WTC11 (cell line): ENCODE data around the gene PPP1R10. TPM values are rescaled to one million over a fixed set of nuclear protein-coding genes. Genes with fewer than 3 reads are reported as not detected.

Experiments used
- ATAC-seq: fragments of 200-7000 bp; cut with Tn5 transposase; 2 replicates; pipeline ENCODE4 v1.10.0; 2021; ENCODE audit warnings: mild to moderate bottlenecking, moderate library complexity
- CTCF ChIA-PET: fragments of 300-600 bp; sonication (Branson Sonifier 250); formaldehyde crosslinking; loops from one replicate; lab custom pipeline; 2021; ENCODE audit warnings: antibody characterized with exemption; lab: Charles Lee
- POLR2A ChIA-PET: fragments of 350-600 bp; sonication (Branson Sonifier 250); formaldehyde crosslinking; loops from one replicate; lab custom pipeline; 2021; ENCODE audit warnings: antibody characterized with exemption; lab: Charles Lee
- DNase-seq: peaks from one replicate; pipeline ENCODE4 v3.0.0; 2021; ENCODE audit warnings: low spot score
- H3K27ac Mint-ChIP-seq: 2 replicates; pipeline ENCODE4 v1.8.0; 2021; ENCODE audit warnings: mixed read lengths
- H3K27me3 Mint-ChIP-seq: 2 replicates; pipeline ENCODE4 v1.8.0; 2021; ENCODE audit warnings: low read depth, mild to moderate bottlenecking, moderate library complexity, mixed read lengths
- H3K36me3 Mint-ChIP-seq: 2 replicates; pipeline ENCODE4 v1.8.0; 2021; ENCODE audit warnings: mixed read lengths
- H3K4me1 Mint-ChIP-seq: 2 replicates; pipeline ENCODE4 v1.8.0; 2022; ENCODE audit warnings: mixed read lengths
- H3K4me3 Mint-ChIP-seq: 2 replicates; pipeline ENCODE4 v1.8.0; 2021; ENCODE audit warnings: mild to moderate bottlenecking, moderate library complexity, mixed read lengths
- H3K9me3 Mint-ChIP-seq: 2 replicates; pipeline ENCODE4 v1.8.0; 2021; ENCODE audit warnings: mixed read lengths
- AFF4 ChIP-seq: sonication (generic); formaldehyde crosslinking; IDR thresholded peaks from 2 replicates; pipeline ENCODE4 v1.8.1; 2023; ENCODE audit warnings: mild to moderate bottlenecking, missing genetic modification reagents, borderline replicate concordance
- ATF6 ChIP-seq: sonication (generic); formaldehyde crosslinking; IDR thresholded peaks from 2 replicates; pipeline ENCODE4 v1.8.1; 2023; ENCODE audit warnings: mild to moderate bottlenecking, missing genetic modification reagents
- CREM ChIP-seq: sonication (generic); formaldehyde crosslinking; IDR thresholded peaks from 2 replicates; pipeline ENCODE4 v1.8.1; 2022; ENCODE audit warnings: mild to moderate bottlenecking, missing genetic modification reagents, moderate library complexity
- EMX1 ChIP-seq: fragments of 250-450 bp; sonication (Bioruptor Pico); IDR thresholded peaks from 2 replicates; pipeline ENCODE4 v1.8.0; 2021; ENCODE audit warnings: mild to moderate bottlenecking
- GABPB1 ChIP-seq: sonication (generic); formaldehyde crosslinking; IDR thresholded peaks from 2 replicates; pipeline ENCODE4 v1.8.1; 2023; ENCODE audit warnings: mild to moderate bottlenecking, missing genetic modification reagents
- GRHL2 ChIP-seq: fragments of 250-450 bp; sonication (Bioruptor Pico); IDR thresholded peaks from 2 replicates; pipeline ENCODE4 v1.8.0; 2022; ENCODE audit warnings: mild to moderate bottlenecking, moderate library complexity; ENCODE audit not compliant: insufficient replicate concordance, severe bottlenecking
- HMGXB4 ChIP-seq: sonication (generic); formaldehyde crosslinking; IDR thresholded peaks from 2 replicates; pipeline ENCODE4 v1.8.1; 2023; ENCODE audit warnings: mild to moderate bottlenecking, moderate library complexity, missing genetic modification reagents
- IRF1 ChIP-seq: sonication (generic); formaldehyde crosslinking; IDR thresholded peaks from 2 replicates; pipeline ENCODE4 v1.8.0; 2023; ENCODE audit warnings: missing genetic modification reagents
- MLX ChIP-seq: sonication (generic); formaldehyde crosslinking; IDR thresholded peaks from 2 replicates; pipeline ENCODE4 v1.8.1; 2023; ENCODE audit warnings: mild to moderate bottlenecking, missing genetic modification reagents, moderate library complexity
- TCF7 ChIP-seq: sonication (generic); formaldehyde crosslinking; IDR thresholded peaks from 2 replicates; pipeline ENCODE4 v1.8.0; 2022; ENCODE audit warnings: mild to moderate bottlenecking, low read depth, missing genetic modification reagents, moderate library complexity
- USF1 ChIP-seq: sonication (generic); formaldehyde crosslinking; IDR thresholded peaks from 2 replicates; pipeline ENCODE4 v1.8.0; 2022; ENCODE audit warnings: mild to moderate bottlenecking, missing genetic modification reagents
- ZBTB21 ChIP-seq: sonication (generic); formaldehyde crosslinking; IDR thresholded peaks from 2 replicates; pipeline ENCODE4 v1.8.1; 2023; ENCODE audit warnings: mild to moderate bottlenecking, missing genetic modification reagents, borderline replicate concordance
- ZBTB43 ChIP-seq: sonication (generic); formaldehyde crosslinking; IDR thresholded peaks from 2 replicates; pipeline ENCODE4 v1.8.1; 2023; ENCODE audit warnings: mild to moderate bottlenecking, missing genetic modification reagents
- ZMAT4 ChIP-seq: fragments of 250-450 bp; sonication (Bioruptor Pico); IDR thresholded peaks from 2 replicates; pipeline ENCODE4 v1.9.0; 2021; ENCODE audit warnings: mild to moderate bottlenecking
- ZNF121 ChIP-seq: sonication (generic); formaldehyde crosslinking; IDR thresholded peaks from 2 replicates; pipeline ENCODE4 v1.8.0; 2023; ENCODE audit warnings: missing genetic modification reagents
- ZNF138 ChIP-seq: sonication (generic); formaldehyde crosslinking; conservative IDR thresholded peaks from 2 replicates; pipeline ENCODE4 v1.8.1; 2022; ENCODE audit warnings: mild to moderate bottlenecking, moderate library complexity, missing genetic modification reagents
- ZNF396 ChIP-seq: fragments of 250-450 bp; sonication (Bioruptor Pico); IDR thresholded peaks from 2 replicates; pipeline ENCODE4 v1.8.0; 2021; ENCODE audit warnings: mild to moderate bottlenecking, moderate library complexity, borderline replicate concordance
- ZNF423 ChIP-seq: fragments of 250-450 bp; sonication (Bioruptor Pico); IDR thresholded peaks from 2 replicates; pipeline ENCODE4 v2.1.2; 2022; ENCODE audit warnings: mild to moderate bottlenecking, moderate library complexity
- ZNF512 ChIP-seq: sonication (generic); formaldehyde crosslinking; IDR thresholded peaks from 2 replicates; pipeline ENCODE4 v1.8.1; 2022; ENCODE audit warnings: missing genetic modification reagents, borderline replicate concordance
- ZSCAN18 ChIP-seq: fragments of 250-450 bp; sonication (Bioruptor Pico); IDR thresholded peaks from 2 replicates; pipeline ENCODE4 v2.1.2; 2022; ENCODE audit warnings: mild to moderate bottlenecking, moderate library complexity
- total RNA-seq: library from RNA; stranded (reverse); gene quantifications from 3 replicates; pipeline ENCODE4 v1.2.3, GENCODE V29; 2021

PPP1R10 gene
- total RNA-seq, 1 experiment from 2014 or later: 83.1 TPM

GRCh38 chr6:30601436-30601814 lies 15.6 kb downstream of the PPP1R10 start:
- H3K4me1 Mint-ChIP-seq: no peaks in the 10 kb centered on the region
- no peak for TF ChIP-seq IRF1 (CRISPR knock-in tag)
- no peak for TF ChIP-seq MLX (CRISPR knock-in tag)
- no peak for TF ChIP-seq GRHL2
- no peak for TF ChIP-seq AFF4 (CRISPR knock-in tag)
- TF ChIP-seq ZNF423 (CRISPR knock-in tag): no peak
- TF ChIP-seq CREM (CRISPR knock-in tag): no peak
- TF ChIP-seq ZNF396: no peak
- no peak for TF ChIP-seq TCF7 (CRISPR knock-in tag)
- no peak for TF ChIP-seq ATF6
- no peak for TF ChIP-seq ZNF121 (CRISPR knock-in tag)
- no peak for TF ChIP-seq ZBTB43 (CRISPR knock-in tag)
- no peak for TF ChIP-seq ZNF138 (CRISPR knock-in tag)
- TF ChIP-seq ZMAT4 (CRISPR knock-in tag): no peak
- TF ChIP-seq USF1 (CRISPR knock-in tag): no peak
- no peak for TF ChIP-seq ZNF512 (CRISPR knock-in tag)
- TF ChIP-seq ZBTB21 (CRISPR knock-in tag): no peak
- no peak for TF ChIP-seq EMX1
- no peak for TF ChIP-seq HMGXB4 (CRISPR knock-in tag)
- no peak for TF ChIP-seq ZSCAN18
- no peak for TF ChIP-seq GABPB1 (CRISPR knock-in tag)
- TF ChIP-seq, all 79 proteins: peak for 0
- DNase-seq (no peak), ATAC-seq (no peak)
- H3K4me3 Mint-ChIP-seq: no peak overlapping the region
- no peaks in the 10 kb centered on the region for H3K27me3 Mint-ChIP-seq
- POLR2A ChIA-PET: interaction anchor here (1.3 to 1.8 kb wide), 2 partner anchors 11 to 13 kb away, joined by 6 to 7 read pairs; no protein-coding TSS in a partner anchor
- no peaks in the 10 kb centered on the region for H3K9me3 Mint-ChIP-seq
- no peak overlapping the region for H3K27ac Mint-ChIP-seq
- CTCF ChIA-PET: interaction anchor here (1.2 to 2.7 kb wide), 3 partner anchors 60 to 148 kb away, joined by 3 to 5 read pairs (median 3); no protein-coding TSS in a partner anchor
- H3K36me3 Mint-ChIP-seq: peaks cover 59% of the 10 kb centered on the region
